Sciatic nerve (tissue), 2 donors: ENCODE data around the gene MLH3. TPM values are rescaled to one million over a fixed set of nuclear protein-coding genes. Genes with fewer than 3 reads are reported as not detected.
"Not testable (repeated sequence)": the region's sequence is repeated elsewhere in the genome, so short reads cannot be mapped to it uniquely, and the experiment has no call there.

ENCODE experiments used
- ATAC-seq: fragments of 200-7000 bp; cut with Tn5 transposase; one replicate; pipeline ENCODE4 v1.9.1; 2020; ENCODE audit warnings: mild to moderate bottlenecking, moderate library complexity
- DNase-seq: peaks from one replicate; pipeline ENCODE4 v3.0.0-alpha.2; 2020; ENCODE audit warnings: low spot score
- intact Hi-C: fragments of 100-400 bp; cut with DNase I; formaldehyde crosslinking; loops from one replicate; pipeline ENCODE4 v1.14.2; 2022
- total RNA-seq: library from RNA; stranded (reverse); fragmentation: NEBNext Ultra II Directional; extraction: Animal tissue kit (Norgen Biotek cat#: 25700); gene quantifications from one replicate; pipeline ENCODE4 v1.2.1, GENCODE V29; 2021
- donor health status: DM: no; HTN: no; CAD: no.
- donor health status: DM: no; HTN: no; CAD: no.

MLH3 gene
- total RNA-seq, 1 donor from 2014 or later, result 46.6 TPM

- ATAC-seq, result no peak
These were observed 49.4 kb downstream of the MLH3 start for GRCh38 chr14:75001899-75002298.

GRCh38 chr14:75001261-75001660 lies 50.0 kb downstream of the MLH3 start:
- ATAC-seq (no peak), DNase-seq (no peak)
- intact Hi-C loops, result no loop called here

More at GRCh38 chr14:75001899-75002298, 49.4 kb downstream of the MLH3 start:
- intact Hi-C loops, result no loop called here
- no peak for DNase-seq

- intact Hi-C loops, ATAC-seq, DNase-seq: not testable (repeated sequence)
These were observed 55.5 kb downstream of the MLH3 start for GRCh38 chr14:74995781-74996180.

GRCh38 chr14:74994182-74994581 lies 57.1 kb downstream of the MLH3 start:
- intact Hi-C loops, DNase-seq, ATAC-seq: not testable (repeated sequence)

GRCh38 chr14:74988993-74989392 lies 62.3 kb downstream of the MLH3 start:
- DNase-seq (no peak), ATAC-seq (no peak)
- intact Hi-C loops, result no loop called here

GRCh38 chr14:74988131-74988530 lies 63.1 kb downstream of the MLH3 start:
- intact Hi-C loops, result no loop called here
- DNase-seq (no peak), ATAC-seq (no peak)

GRCh38 chr14:74985806-74986205 lies 65.5 kb downstream of the MLH3 start:
- intact Hi-C loops, result no loop called here
- ATAC-seq, result no peak
- DNase-seq, result no peak

GRCh38 chr14:74985028-74985310 lies 66.3 kb downstream of the MLH3 start:
- ATAC-seq (peak; percentile 46), DNase-seq (no peak)
- intact Hi-C loops, result no loop called here

- intact Hi-C loops, result no loop called here
- ATAC-seq, result peak; percentile 57
- DNase-seq, result no peak
These were observed 66.8 kb downstream of the MLH3 start for GRCh38 chr14:74984236-74985027.

- intact Hi-C loops, result no loop called here
- DNase-seq (no peak), ATAC-seq (no peak)
These were observed 67.9 kb downstream of the MLH3 start for GRCh38 chr14:74983343-74983742.

GRCh38 chr14:74982661-74983060 lies 68.6 kb downstream of the MLH3 start:
- ATAC-seq, result no peak
- intact Hi-C loops, result no loop called here
- DNase-seq, result no peak

GRCh38 chr14:74981833-74982232 lies 69.4 kb downstream of the MLH3 start:
- intact Hi-C loops, result no loop called here
- ATAC-seq, result no peak
- no peak for DNase-seq

GRCh38 chr14:74981462-74981782 lies 69.8 kb downstream of the MLH3 start:
- DNase-seq (no peak), ATAC-seq (peak; percentile 4)
- intact Hi-C loops, result no loop called here

- intact Hi-C loops, result no loop called here
- no peak for DNase-seq
These were observed 70.4 kb downstream of the MLH3 start for GRCh38 chr14:74980731-74981461.

GRCh38 chr14:74980398-74980730 lies 70.9 kb downstream of the MLH3 start:
- peak; percentile 8 for ATAC-seq
- DNase-seq, result no peak
- intact Hi-C loops, result no loop called here

More at GRCh38 chr14:74980731-74981461, 70.4 kb downstream of the MLH3 start:
- ATAC-seq, result peak; percentile 1

- DNase-seq, result no peak
- intact Hi-C loops, result no loop called here
- ATAC-seq, result peak; percentile 38
These were observed 71.5 kb downstream of the MLH3 start for GRCh38 chr14:74979442-74980397.

GRCh38 chr14:74979029-74979428 lies 72.2 kb downstream of the MLH3 start:
- ATAC-seq (no peak), DNase-seq (no peak)
- intact Hi-C loops, result no loop called here

- ATAC-seq, result no peak
- intact Hi-C loops, result no loop called here
- DNase-seq, result no peak
These were observed 72.8 kb downstream of the MLH3 start for GRCh38 chr14:74978416-74978947.

- DNase-seq (no peak), ATAC-seq (no peak)
- intact Hi-C loops, result no loop called here
These were observed 73.3 kb downstream of the MLH3 start for GRCh38 chr14:74977901-74978385.
